ENCODE data around the gene LY6G6C. TPM values are rescaled to one million over a fixed set of nuclear protein-coding genes. Genes with fewer than 3 reads are reported as not detected.

LY6G6C gene
- total and polyA plus RNA-seq, 2 of the 13 experiments (the other 11 are each of a cell fraction or from before 2014, with no cell fraction given) = 0.15 TPM; not detected in 1

GRCh38 chr6:31737991-31738979 lies 16.7 kb upstream of the LY6G6C start (continued):
- TF ChIP-seq FUBP1 (CRISPR knock-in tag; IDR thresholded peaks at IDR 0.05; ENCODE audit: borderline replicate concordance) (no peak), ZFP41 (CRISPR knock-in tag; IDR thresholded peaks at IDR 0.05; ENCODE audit: borderline replicate concordance) (no peak), AGO2 (optimal IDR thresholded peaks at IDR 0.05; ENCODE audit: low read depth, low read length) (no peak), ZFAT (CRISPR knock-in tag; conservative IDR thresholded peaks at IDR 0.05) (no peak), ZNF691 (CRISPR knock-in tag; IDR thresholded peaks at IDR 0.05; ENCODE audit: borderline replicate concordance, low read depth) (peak; percentile 78; the same call in 1 of the 2 replicates), AGO1 (IDR thresholded peaks at IDR 0.05; ENCODE audit: low read depth, low read length, poor library complexity, severe bottlenecking) (no peak), MED8 (CRISPR knock-in tag; IDR thresholded peaks at IDR 0.05; ENCODE audit: insufficient replicate concordance) (peak; percentile 44), ADNP (CRISPR knock-in tag; IDR thresholded peaks at IDR 0.05) (no peak), ZNF710 (CRISPR knock-in tag; IDR thresholded peaks at IDR 0.05; ENCODE audit: borderline replicate concordance) (0 out of 2 replicates have a peak, but pooled peaks have one; percentile 60), HDAC2 (CRISPR knock-in tag; IDR thresholded peaks at IDR 0.05) (peak; percentile 94), FOXA1 (IDR thresholded peaks at IDR 0.05) (no peak), FOXA1 (CRISPR knock-in tag; IDR thresholded peaks at IDR 0.05) (peak; percentile 85), ETS1 (CRISPR knock-in tag; IDR thresholded peaks at IDR 0.05) (no peak), XBP1 (CRISPR knock-in tag; IDR thresholded peaks at IDR 0.05) (no peak), ZNF280D (CRISPR knock-in tag; IDR thresholded peaks at IDR 0.05) (no peak), FOXP4 (CRISPR knock-in tag; IDR thresholded peaks at IDR 0.05) (peak; percentile 97)

Measured in HepG2 (cell line).